Naive thymus-derived CD4-positive, alpha-beta T cell (primary cell): Measurements from ENCODE around the gene SORCS2. TPM values are rescaled to one million over a fixed set of nuclear protein-coding genes. Genes with fewer than 3 reads are reported as not detected.

ENCODE experiments used
- ATAC-seq: fragments of 150-1000 bp; cut with Tn5 transposase; 2 replicates; pipeline ENCODE4 v1.10.0; 2021; ENCODE audit warnings: mild to moderate bottlenecking, moderate library complexity
- CTCF ChIA-PET: fragments of 350-600 bp; sonication (Branson Sonifier 250); formaldehyde crosslinking; loops from one replicate; lab custom pipeline; 2021; ENCODE audit warnings: antibody characterized with exemption; lab: Charles Lee
- POLR2A ChIA-PET: fragments of 350-600 bp; sonication (Branson Sonifier 250); formaldehyde crosslinking; loops from one replicate; lab custom pipeline; 2021; ENCODE audit warnings: antibody characterized with exemption, inconsistent platforms; lab: Charles Lee
- DNase-seq, 9 donors: peaks; one replicate each; pipeline versions ENCODE4 v3.0.0 to v3.0.0-alpha.2; 2020 to 2022; ENCODE audit warnings: mixed read lengths in 1 of 9
- H3K27ac ChIP-seq: one replicate; pipeline ENCODE4 v1.7.0; 2013; ENCODE audit warnings: mild to moderate bottlenecking, low read depth, low read length, moderate library complexity
- H3K27me3 ChIP-seq, 2 donors: one replicate each; pipeline ENCODE4 v1.7.0; 2013; ENCODE audit warnings: low read length in 2 of 2, mild to moderate bottlenecking in 2 of 2, moderate library complexity in 2 of 2; ENCODE audit not compliant: control insufficient read depth in 2 of 2, insufficient read depth in 2 of 2
- H3K36me3 ChIP-seq, 3 experiments: 1 replicate in 2 of 3; 2 replicates in 1 of 3; pipeline ENCODE4 v1.7.0; 2013; ENCODE audit warnings: low read length in 3 of 3, mild to moderate bottlenecking in 3 of 3, moderate library complexity in 1 of 3; ENCODE audit not compliant: insufficient read depth in 3 of 3, control insufficient read depth in 2 of 3
- H3K4me1 ChIP-seq, 2 donors: one replicate each; pipeline ENCODE4 v1.7.0; 2013; ENCODE audit warnings: low read length in 2 of 2, mild to moderate bottlenecking in 2 of 2, moderate library complexity in 1 of 2; ENCODE audit not compliant: control insufficient read depth in 2 of 2, insufficient read depth in 2 of 2
- H3K4me3 ChIP-seq: 2 replicates; pipeline ENCODE4 v1.7.0; 2013; ENCODE audit warnings: mild to moderate bottlenecking, low read length
- H3K9me3 ChIP-seq, 3 experiments: 1 replicate in 2 of 3; 2 replicates in 1 of 3; pipeline ENCODE4 v1.7.0; 2013; ENCODE audit warnings: low read length in 3 of 3; ENCODE audit not compliant: control insufficient read depth in 2 of 3
- H3K27ac Mint-ChIP-seq, 9 donors: one replicate each; pipeline ENCODE4 v1.8.0; 2020 to 2022; ENCODE audit warnings: mixed read lengths in 9 of 9, mild to moderate bottlenecking in 8 of 9, moderate library complexity in 5 of 9, inconsistent platforms in 2 of 9
- H3K27me3 Mint-ChIP-seq, 5 donors: one replicate each; pipeline ENCODE4 v1.8.0; 2021 to 2022; ENCODE audit warnings: mixed read lengths in 5 of 5, mild to moderate bottlenecking in 1 of 5
- H3K36me3 Mint-ChIP-seq, 5 donors: one replicate each; pipeline ENCODE4 v1.8.0; 2020 to 2022; ENCODE audit warnings: mixed read lengths in 5 of 5, mild to moderate bottlenecking in 3 of 5, inconsistent platforms in 1 of 5
- H3K4me1 Mint-ChIP-seq, 7 donors: one replicate each; pipeline ENCODE4 v1.8.0; 2020 to 2022; ENCODE audit warnings: mixed read lengths in 7 of 7, mild to moderate bottlenecking in 3 of 7, inconsistent platforms in 1 of 7
- H3K4me3 Mint-ChIP-seq, 10 donors: one replicate each; pipeline ENCODE4 v1.8.0; 2020 to 2022; ENCODE audit warnings: mild to moderate bottlenecking in 10 of 10, mixed read lengths in 10 of 10, moderate library complexity in 6 of 10, inconsistent platforms in 2 of 10
- H3K9me3 Mint-ChIP-seq, 11 donors: one replicate each; pipeline ENCODE4 v1.8.0; 2020 to 2022; ENCODE audit warnings: mixed read lengths in 11 of 11, mild to moderate bottlenecking in 4 of 11, inconsistent platforms in 1 of 11, moderate library complexity in 1 of 11
- intact Hi-C, 2 donors: fragments of 100-400 bp; cut with micrococcal nuclease; formaldehyde crosslinking; loops; one replicate each; pipeline ENCODE4 v1.15.1; 2023
- polyA plus RNA-seq, 2 donors: library from polyadenylated mRNA; unstranded; fragments of 300-500 nt; fragmentation: Illumina TruSeq; gene quantifications; one replicate each; pipeline ENCODE4 v1.2.3, GENCODE V29; 2021
- total RNA-seq, 6 experiments: library from RNA in 5 of 6; stranded (reverse) in 5 of 6; gene quantifications; 1 replicate in 5 of 6; 2 replicates in 1 of 6; pipeline ENCODE4 v1.2.3 and lab custom pipeline; 2021 to 2026

SORCS2 gene
- total and polyA plus RNA-seq, 7 experiments from 2014 or later: 0.10 TPM; not detected in 6

- no peak for ATAC-seq
- Histone ChIP-seq H3K4me1 (no peaks in the 10 kb centered on the region), H3K27ac (no peak overlapping the region), H3K36me3 (no peaks in the 10 kb centered on the region), H3K9me3 (no peaks in the 10 kb centered on the region), H3K27me3 (no peaks in the 10 kb centered on the region), H3K4me3 (no peak overlapping the region)
- H3K4me3 Mint-ChIP-seq: no peak overlapping the region
- H3K4me1 Mint-ChIP-seq: no peaks in the 10 kb centered on the region
- DNase-seq: peak in 3 of 9 donors; percentile 1 to 6 (median 3)
- H3K36me3 Mint-ChIP-seq: no peaks in the 10 kb centered on the region
- no peaks in the 10 kb centered on the region for H3K27me3 Mint-ChIP-seq
- H3K27ac Mint-ChIP-seq: no peak overlapping the region
- intact Hi-C loops: no loop called here
- ChIA-PET CTCF (no interaction called here), POLR2A (no interaction called here)
- no peaks in the 10 kb centered on the region for H3K9me3 Mint-ChIP-seq
These were observed 231.6 kb downstream of the SORCS2 start for GRCh38 chr4:7423801-7424552.

GRCh38 chr4:7424553-7425111 is 232.3 kb downstream of the SORCS2 start:
- H3K9me3 ChIP-seq: no peaks in the 10 kb centered on the region
- no peak overlapping the region for H3K4me3 Mint-ChIP-seq
- H3K27ac Mint-ChIP-seq: no peak overlapping the region
- H3K27me3 Mint-ChIP-seq: no peaks in the 10 kb centered on the region
- intact Hi-C loops: no loop called here
- no peaks in the 10 kb centered on the region for H3K27me3 ChIP-seq
- H3K4me1 ChIP-seq: no peaks in the 10 kb centered on the region
- ChIA-PET CTCF (no interaction called here), POLR2A (no interaction called here)
- ATAC-seq (no peak), DNase-seq (peak in 2 of 9 donors; percentile 2)
- H3K4me3 ChIP-seq: no peak overlapping the region
- no peaks in the 10 kb centered on the region for H3K4me1 Mint-ChIP-seq
- H3K36me3 ChIP-seq: no peaks in the 10 kb centered on the region
- no peak overlapping the region for H3K27ac ChIP-seq
- no peaks in the 10 kb centered on the region for H3K9me3 Mint-ChIP-seq
- H3K36me3 Mint-ChIP-seq: no peaks in the 10 kb centered on the region

GRCh38 chr4:7425124-7425523 is 232.8 kb downstream of the SORCS2 start:
- Histone ChIP-seq H3K4me1 (no peaks in the 10 kb centered on the region), H3K36me3 (no peaks in the 10 kb centered on the region), H3K27ac (no peak overlapping the region), H3K9me3 (no peaks in the 10 kb centered on the region), H3K4me3 (no peak overlapping the region), H3K27me3 (no peaks in the 10 kb centered on the region)
- ATAC-seq (no peak), DNase-seq (peak in 2 of 9 donors; percentile 3 to 4)
- intact Hi-C loops: no loop called here
- Mint-ChIP-seq H3K27me3 (no peaks in the 10 kb centered on the region), H3K4me3 (no peak overlapping the region), H3K27ac (no peak overlapping the region), H3K4me1 (no peaks in the 10 kb centered on the region), H3K36me3 (no peaks in the 10 kb centered on the region), H3K9me3 (no peaks in the 10 kb centered on the region)
- CTCF ChIA-PET: no interaction called here
- POLR2A ChIA-PET: no interaction called here

GRCh38 chr4:7425591-7426468 is 233.5 kb downstream of the SORCS2 start:
- ATAC-seq: no peak
- H3K36me3 Mint-ChIP-seq: no peaks in the 10 kb centered on the region
- intact Hi-C loops: no loop called here

DNA sequence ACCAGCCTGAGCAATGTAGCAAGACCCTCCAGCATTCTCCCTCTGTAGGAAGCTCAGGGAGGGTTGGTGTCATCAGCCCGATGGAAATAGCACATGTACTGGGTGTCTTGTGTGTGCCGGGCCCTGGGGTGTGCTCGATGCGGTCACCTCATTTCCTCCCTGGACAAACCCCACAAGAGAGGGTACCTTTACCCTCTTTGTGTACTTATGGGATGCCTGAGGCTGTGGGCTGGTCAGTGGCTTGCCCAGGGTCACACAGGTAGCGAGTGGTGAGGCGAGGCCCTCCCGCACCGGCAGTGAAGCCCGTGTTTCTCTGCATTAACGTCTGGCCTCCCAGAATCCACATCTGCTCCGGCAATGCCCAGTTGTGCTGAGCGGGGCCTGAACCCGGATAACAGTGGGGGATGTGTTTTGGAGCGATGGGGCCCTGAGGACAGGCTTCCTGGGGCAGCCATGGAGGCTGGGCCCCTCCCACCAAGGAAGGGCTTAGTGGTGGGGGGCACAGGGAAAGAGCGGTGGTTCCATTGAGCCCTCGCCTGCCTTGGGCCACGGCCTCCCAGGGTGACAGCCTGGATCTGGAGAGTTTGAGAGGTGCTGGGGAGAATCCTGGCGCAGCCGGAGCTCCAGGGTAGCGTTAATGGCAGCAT is 234.3 kb downstream of the SORCS2 start:
- intact Hi-C loops: no loop called here
- ATAC-seq: no peak
- Histone ChIP-seq H3K27me3 (no peaks in the 10 kb centered on the region), H3K36me3 (no peaks in the 10 kb centered on the region), H3K9me3 (no peaks in the 10 kb centered on the region), H3K4me1 (no peaks in the 10 kb centered on the region), H3K27ac (no peak overlapping the region), H3K4me3 (no peak overlapping the region)
- Mint-ChIP-seq H3K36me3 (no peaks in the 10 kb centered on the region), H3K9me3 (no peaks in the 10 kb centered on the region), H3K27me3 (no peaks in the 10 kb centered on the region), H3K4me1 (no peaks in the 10 kb centered on the region), H3K4me3 (no peak overlapping the region), H3K27ac (no peak overlapping the region)
- peak in 3 of 9 donors; percentile 2 to 13 (median 3) for DNase-seq
- CTCF ChIA-PET: no interaction called here
- POLR2A ChIA-PET: no interaction called here

More at GRCh38 chr4:7425591-7426468, 233.5 kb downstream of the SORCS2 start:
- Histone ChIP-seq H3K27ac (no peak overlapping the region), H3K4me1 (no peaks in the 10 kb centered on the region), H3K4me3 (no peak overlapping the region), H3K27me3 (no peaks in the 10 kb centered on the region), H3K9me3 (no peaks in the 10 kb centered on the region), H3K36me3 (no peaks in the 10 kb centered on the region)
- H3K27me3 Mint-ChIP-seq: no peaks in the 10 kb centered on the region
- H3K27ac Mint-ChIP-seq: no peak overlapping the region
- CTCF ChIA-PET: no interaction called here
- H3K9me3 Mint-ChIP-seq: no peaks in the 10 kb centered on the region
- POLR2A ChIA-PET: no interaction called here
- H3K4me3 Mint-ChIP-seq: no peak overlapping the region
- no peaks in the 10 kb centered on the region for H3K4me1 Mint-ChIP-seq
- DNase-seq: peak in 2 of 9 donors; percentile 5 to 7

- Histone ChIP-seq H3K4me1 (no peaks in the 10 kb centered on the region), H3K27ac (no peak overlapping the region), H3K36me3 (no peaks in the 10 kb centered on the region), H3K4me3 (no peak overlapping the region), H3K27me3 (no peaks in the 10 kb centered on the region), H3K9me3 (no peaks in the 10 kb centered on the region)
- Mint-ChIP-seq H3K27ac (no peak overlapping the region), H3K27me3 (no peaks in the 10 kb centered on the region), H3K9me3 (no peaks in the 10 kb centered on the region), H3K36me3 (no peaks in the 10 kb centered on the region), H3K4me3 (no peak overlapping the region), H3K4me1 (no peaks in the 10 kb centered on the region)
- ChIA-PET POLR2A (no interaction called here), CTCF (no interaction called here)
- peak in 2 of 9 donors; percentile 5 to 16 for DNase-seq
- no peak for ATAC-seq
- intact Hi-C loops: no loop called here
These were observed 235.0 kb downstream of the SORCS2 start for GRCh38 chr4:7427361-7427760.
